HK-2 (cell line): ENCODE results near the gene KRTAP10-1.

Experiments
- DNase-seq: peaks from one replicate; pipeline ENCODE4 v3.0.0-alpha.2; 2018; ENCODE audit not compliant: unreplicated experiment

Gene KRTAP10-1

DNA sequence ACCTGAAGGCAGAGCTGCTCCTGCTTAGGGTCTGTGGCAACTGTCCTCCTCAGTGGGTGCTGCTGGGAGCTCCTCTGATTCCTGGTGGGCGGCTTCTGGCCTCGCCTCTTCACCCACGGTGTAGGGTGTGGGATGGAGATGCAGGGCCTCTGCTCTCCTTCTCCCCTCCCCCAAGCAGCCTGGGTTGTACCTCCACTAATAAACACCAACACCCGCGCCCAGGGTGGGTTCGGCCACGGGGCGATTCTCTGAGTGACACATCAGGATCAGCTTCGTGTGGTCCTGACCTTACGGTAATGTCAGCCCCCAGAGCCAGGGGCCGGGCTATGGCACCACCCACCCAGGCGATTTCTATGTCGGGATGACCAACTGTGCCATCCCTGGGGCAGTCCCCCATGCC is 23.7 kb downstream of the KRTAP10-1 start:
- no peak for DNase-seq

- no peak for DNase-seq
Observed at GRCh38 chr21:44515359-44516165, 24.4 kb downstream of the KRTAP10-1 start.

- no peak for DNase-seq
Observed at GRCh38 chr21:44514746-44515358, 25.1 kb downstream of the KRTAP10-1 start.

GRCh38 chr21:44514218-44514520 is 25.8 kb downstream of the KRTAP10-1 start:
- no peak for DNase-seq

GRCh38 chr21:44513389-44514217 is 26.4 kb downstream of the KRTAP10-1 start:
- no peak for DNase-seq

DNA sequence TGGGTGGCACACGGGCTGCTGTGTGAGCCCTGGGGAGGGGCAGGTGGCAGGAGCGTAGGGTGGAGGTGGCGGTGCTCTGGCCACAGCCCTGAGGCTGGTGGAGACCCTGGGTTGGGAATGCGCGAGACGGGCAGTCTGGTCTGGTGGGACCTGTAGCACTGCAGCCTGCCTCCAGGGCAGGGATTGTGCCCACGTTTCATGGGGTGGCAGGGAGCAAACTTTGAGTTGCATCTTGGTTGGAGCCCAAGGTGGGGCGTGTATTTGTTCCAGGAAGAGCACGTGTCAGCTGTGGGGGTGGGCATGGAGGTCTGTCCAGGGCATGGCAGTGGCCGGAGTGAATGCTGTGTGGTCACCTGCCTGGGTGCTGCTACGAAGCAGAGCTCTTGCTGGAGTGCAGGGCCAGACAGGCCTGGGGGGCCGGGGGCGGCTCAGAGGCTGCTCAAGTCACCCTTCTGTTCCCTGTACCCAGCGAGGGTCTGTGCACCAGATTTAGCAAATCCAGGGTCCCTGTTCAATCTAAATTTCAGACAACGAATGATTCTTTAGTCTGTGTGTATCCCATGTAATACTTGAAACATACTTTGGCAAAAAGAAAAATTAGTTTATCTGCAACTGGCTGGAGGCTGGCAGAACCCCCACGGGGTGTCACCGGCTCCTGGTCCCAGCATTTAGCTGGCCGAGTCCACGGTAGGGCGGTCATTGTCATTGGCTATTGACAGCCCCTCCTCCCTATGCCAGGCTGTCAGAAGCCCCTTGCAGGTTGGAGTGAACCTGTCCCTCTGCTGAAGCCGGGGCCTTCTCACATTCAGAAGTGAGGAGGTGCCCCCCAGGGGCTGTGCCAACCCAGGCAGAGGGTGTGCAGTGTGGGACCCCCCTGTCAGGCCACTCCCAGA is 27.3 kb downstream of the KRTAP10-1 start:
- DNase-seq = no peak

DNA sequence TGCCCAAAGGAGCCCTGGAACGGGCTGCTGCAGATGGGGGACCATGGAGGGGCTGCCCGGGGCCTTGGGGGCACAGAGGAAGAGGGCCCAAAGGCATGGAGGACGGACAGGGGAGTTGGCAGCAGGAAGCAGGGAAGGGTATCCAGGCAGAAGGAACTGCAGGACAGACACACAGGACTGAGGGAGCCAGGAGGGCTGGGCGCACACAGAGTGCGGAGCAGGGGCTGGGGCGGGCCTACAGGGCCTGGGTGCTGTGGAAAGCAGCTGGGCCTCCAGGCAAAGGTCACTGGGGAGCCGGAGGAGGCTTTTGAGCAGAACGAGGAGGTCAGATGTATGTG is 28.1 kb downstream of the KRTAP10-1 start:
- no peak for DNase-seq

GRCh38 chr21:44511219-44511937 is 28.6 kb downstream of the KRTAP10-1 start:
- no peak for DNase-seq

DNA sequence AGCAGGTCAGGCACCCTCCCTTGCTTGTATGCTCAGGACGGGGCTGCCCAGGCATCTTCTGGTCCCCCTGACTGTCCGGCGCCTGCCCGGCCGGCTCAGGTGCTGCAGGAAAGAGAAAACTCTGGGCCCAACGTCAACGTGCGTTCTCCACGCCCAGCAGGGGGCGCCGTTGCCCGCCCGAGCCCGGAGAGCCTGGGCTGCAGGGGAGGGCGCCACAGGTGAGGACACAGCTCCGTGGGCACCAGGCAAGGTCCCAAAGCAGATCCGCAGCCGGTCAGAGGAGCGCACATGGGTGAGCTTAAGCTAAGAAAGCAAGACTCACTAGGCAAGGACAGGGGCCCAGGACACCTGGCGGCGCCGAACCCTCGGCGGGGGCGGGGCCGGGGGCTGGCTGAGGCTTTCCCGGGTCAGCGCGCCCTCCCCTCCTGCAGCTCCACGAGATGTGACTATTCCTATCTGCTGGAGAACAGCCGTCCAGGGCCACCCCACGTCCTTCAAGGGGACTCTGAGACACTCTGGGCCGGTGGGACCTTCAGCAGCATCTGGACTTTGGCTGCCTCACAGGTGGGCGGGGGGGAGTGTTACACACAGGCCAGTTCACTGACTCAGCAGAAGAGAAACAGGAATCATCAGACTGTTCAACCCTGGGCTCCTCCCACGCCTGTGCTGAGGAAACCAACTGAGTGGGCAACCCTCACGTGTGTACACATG is 29.3 kb downstream of the KRTAP10-1 start:
- DNase-seq = peak; percentile 55

- no peak for DNase-seq
Observed at GRCh38 chr21:44510109-44510507, 29.9 kb downstream of the KRTAP10-1 start.

DNA sequence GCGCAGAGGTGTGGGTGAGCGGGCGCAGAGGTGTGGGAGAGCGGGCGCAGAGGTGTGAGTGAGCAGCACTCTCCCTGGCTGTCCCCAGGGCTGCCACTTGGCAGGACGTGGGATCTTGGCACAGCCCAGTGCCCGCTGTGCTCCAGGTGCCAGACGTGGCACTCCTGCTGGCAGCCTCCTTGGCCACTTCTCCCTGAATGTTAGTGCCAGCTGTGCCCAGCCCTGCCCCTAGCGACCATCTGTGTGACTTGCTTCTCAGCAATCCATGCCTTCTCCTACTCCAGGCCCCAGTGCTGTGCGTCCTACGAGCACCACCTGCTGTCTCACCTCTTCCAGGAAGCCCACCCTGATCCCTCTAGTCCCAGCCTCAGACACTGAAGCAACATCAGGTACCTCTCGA is 30.5 kb downstream of the KRTAP10-1 start:
- DNase-seq = peak; percentile 6

GRCh38 chr21:44508711-44509445 is 31.1 kb downstream of the KRTAP10-1 start:
- DNase-seq = no peak

- no peak for DNase-seq
Observed at GRCh38 chr21:44508426-44508710, 31.6 kb downstream of the KRTAP10-1 start.

GRCh38 chr21:44507673-44508425 is 32.1 kb downstream of the KRTAP10-1 start:
- no peak for DNase-seq

DNA sequence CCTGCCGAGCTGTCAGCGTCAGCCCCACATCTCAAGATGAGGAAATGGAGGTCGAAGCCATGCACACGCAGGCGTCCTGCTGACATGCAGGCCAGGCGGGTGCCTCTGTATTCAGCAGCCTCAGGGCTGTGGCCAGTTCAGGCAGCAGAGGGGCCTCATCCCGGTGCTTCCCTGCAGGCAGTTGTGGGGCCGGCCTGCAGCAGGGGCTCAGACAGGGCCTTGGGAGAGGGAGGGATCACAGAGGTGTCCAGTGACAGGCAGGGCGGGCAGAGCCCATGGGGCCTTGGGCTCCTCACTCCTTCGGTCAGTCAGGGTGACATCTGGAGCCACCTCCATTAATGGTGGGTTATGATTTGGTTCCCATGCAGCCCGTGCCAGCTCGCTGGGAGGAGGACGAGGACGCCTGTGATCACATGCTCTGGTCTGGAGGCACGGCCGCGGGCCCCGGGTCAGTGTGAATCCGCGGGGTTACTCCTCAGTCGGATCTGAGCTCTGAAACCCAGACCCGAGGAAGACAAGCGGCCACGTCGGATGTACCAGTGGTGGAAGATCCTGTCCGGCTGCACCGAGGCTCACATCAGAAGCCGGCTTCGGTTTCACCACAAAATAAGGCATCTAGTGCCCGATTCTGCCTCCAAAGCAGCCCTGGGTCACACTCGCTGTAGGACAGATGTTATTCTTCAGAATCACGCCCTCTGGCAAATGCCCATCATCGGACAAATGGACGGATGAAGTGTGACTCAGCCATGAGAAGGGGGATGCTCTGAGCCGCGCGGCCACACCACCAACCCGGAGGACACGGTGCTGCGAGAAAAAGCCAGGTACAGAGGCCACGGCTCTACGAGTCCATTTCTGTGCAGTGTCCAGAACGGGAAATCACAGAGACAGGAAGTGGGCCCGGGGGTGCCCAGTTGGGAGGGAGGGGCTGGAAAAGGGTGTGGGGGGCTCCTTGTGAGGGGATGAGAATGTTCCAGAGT is 33.4 kb downstream of the KRTAP10-1 start:
- no peak for DNase-seq

DNA sequence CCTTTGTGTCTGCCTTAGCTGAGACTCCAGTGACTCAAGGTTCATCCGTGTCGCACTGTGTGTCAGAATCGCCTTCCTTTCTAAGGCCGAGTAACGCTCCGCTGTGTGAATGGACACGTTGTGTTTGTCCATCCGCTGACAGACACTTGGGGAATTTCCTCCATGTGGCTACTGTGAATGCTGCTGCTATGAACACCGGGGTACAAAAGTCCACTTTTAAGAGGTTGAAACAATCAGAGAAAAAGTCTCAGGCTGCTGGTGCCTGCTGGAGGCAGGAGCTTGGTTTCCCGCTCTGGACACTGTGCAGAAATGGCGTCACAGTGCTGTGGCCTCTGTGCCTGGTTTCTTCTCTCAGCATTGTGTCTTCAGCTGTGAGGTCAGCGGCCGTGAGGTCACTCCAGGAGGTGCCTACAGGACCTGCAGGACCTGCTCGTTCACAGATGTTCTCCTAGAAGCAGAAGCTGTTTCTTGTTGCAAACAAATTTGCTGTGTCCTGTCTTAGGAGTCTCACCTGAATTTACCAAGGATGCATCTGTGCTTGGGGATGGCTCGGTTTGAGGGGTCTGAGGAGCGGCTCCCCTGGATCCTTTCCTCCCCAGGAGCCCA is 34.2 kb downstream of the KRTAP10-1 start:
- DNase-seq = no peak

- no peak for DNase-seq
Observed at GRCh38 chr21:44503901-44504399, 36.0 kb downstream of the KRTAP10-1 start.
